Measurements from ENCODE around the gene PHKG2.

PHKG2 gene

DNA sequence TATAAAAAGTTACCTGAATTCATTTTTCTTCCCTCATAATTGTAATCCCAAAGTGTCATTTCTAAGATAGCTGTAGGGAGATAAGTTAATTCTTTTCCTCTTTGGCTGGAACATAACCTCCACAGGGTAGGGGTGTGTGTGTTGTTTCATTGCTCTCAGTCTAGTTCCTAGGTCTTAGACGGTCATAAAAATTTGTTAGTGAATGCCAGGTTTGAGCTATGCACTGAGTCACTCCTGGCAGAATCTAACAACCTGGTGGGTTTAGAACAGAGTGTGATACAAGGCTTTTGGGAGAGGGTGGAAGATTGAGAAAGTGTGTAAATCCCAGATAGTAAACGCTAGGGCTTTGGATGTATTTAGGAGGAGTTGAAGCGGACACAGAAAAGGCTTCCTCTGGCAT is 894 bp upstream of the PHKG2 start:
- Histone ChIP-seq H3K79me2 (ENCODE audit: low read length) (peaks cover 24% of the 10 kb centered on the region), H2AFZ (ENCODE audit: low read length) (peak overlapping the region; percentile 88), H3K4me1 (ENCODE audit: low read length) (no peaks in the 10 kb centered on the region), H3K9me3 (replicated peaks; ENCODE audit: insufficient read depth, low read length) (no peaks in the 10 kb centered on the region), H3K4me3 (ENCODE audit: low read length) (peak overlapping the region; percentile 68; the same call in 1 of the 2 replicates), H3K9ac (ENCODE audit: low read length) (peak overlapping the region; percentile 59; the same call in 1 of the 2 replicates), H3F3A (ENCODE audit: insufficient read depth, low read length) (peaks cover 12% of the 10 kb centered on the region), H3K27ac (ENCODE audit: low read length) (peak overlapping the region; percentile 22; the same call in 1 of the 2 replicates), H3K4me2 (ENCODE audit: low read depth, low read length) (peak overlapping the region; percentile 83; the same call in 1 of the 2 replicates), H3K9me2 (replicated peaks; ENCODE audit: insufficient read depth, low read length) (no peaks in the 10 kb centered on the region), H3K27me3 (replicated peaks; ENCODE audit: insufficient read depth, low read length) (no peaks in the 10 kb centered on the region), H4K20me1 (ENCODE audit: insufficient read depth, low read length) (no peaks in the 10 kb centered on the region), H3K36me3 (replicated peaks; ENCODE audit: insufficient read depth, low read length) (no peaks in the 10 kb centered on the region)
- DNase-seq: peak; percentile 7
- no peak for TF ChIP-seq EZH2phosphoT487 (IDR thresholded peaks at IDR 0.05; ENCODE audit: low read length)
- TF ChIP-seq, protein P1, sequence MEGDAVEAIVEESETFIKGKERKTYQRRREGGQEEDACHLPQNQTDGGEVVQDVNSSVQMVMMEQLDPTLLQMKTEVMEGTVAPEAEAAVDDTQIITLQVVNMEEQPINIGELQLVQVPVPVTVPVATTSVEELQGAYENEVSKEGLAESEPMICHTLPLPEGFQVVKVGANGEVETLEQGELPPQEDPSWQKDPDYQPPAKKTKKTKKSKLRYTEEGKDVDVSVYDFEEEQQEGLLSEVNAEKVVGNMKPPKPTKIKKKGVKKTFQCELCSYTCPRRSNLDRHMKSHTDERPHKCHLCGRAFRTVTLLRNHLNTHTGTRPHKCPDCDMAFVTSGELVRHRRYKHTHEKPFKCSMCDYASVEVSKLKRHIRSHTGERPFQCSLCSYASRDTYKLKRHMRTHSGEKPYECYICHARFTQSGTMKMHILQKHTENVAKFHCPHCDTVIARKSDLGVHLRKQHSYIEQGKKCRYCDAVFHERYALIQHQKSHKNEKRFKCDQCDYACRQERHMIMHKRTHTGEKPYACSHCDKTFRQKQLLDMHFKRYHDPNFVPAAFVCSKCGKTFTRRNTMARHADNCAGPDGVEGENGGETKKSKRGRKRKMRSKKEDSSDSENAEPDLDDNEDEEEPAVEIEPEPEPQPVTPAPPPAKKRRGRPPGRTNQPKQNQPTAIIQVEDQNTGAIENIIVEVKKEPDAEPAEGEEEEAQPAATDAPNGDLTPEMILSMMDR (IDR thresholded peaks at IDR 0.05; ENCODE audit: low read length): no peak
- TF ChIP-seq EZH2 (optimal IDR thresholded peaks at IDR 0.05; ENCODE audit: low read depth, low read length): no peak

DNA sequence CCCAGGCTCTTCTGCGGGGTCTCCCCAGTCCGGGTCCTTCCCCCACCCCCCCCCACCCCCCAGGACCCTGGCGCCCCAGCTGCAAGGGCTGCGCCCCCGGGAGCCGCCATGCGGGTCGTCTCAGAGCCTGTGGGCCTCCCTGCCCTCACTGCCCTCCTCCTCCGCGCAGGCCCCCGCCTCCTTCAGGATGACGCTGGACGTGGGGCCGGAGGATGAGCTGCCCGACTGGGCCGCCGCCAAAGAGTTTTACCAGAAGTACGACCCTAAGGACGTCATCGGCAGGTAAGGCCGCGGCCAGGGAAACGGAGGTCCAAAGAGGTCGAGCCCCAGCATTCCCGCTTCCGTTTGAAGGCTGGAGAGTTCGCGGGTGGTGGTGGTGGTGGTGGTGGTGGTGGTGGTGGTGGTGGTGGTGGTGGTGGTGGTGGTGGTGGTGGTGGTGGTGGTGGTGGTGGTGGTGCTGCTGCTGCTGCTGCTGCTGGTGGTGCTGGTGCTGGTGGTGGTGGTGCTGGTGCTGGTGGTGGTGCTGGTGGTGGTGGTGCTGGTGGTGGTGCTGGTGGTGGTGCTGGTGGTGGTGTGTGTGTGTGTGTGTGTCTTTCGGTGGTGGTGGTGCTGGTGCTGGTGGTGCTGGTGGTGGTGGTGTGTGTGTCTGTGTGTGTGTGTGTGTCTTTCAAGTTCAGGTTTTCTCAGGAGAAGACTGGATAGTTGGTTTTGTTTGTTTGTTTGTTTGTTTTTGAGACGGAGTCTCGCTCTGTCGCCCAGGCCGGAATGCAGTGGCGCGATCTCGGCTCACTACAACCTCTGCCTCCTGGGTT is 615 bp downstream of the PHKG2 start:
- Histone ChIP-seq H3K79me2 (ENCODE audit: low read length) (peaks cover 24% of the 10 kb centered on the region), H3K27me3 (replicated peaks; ENCODE audit: insufficient read depth, low read length) (no peaks in the 10 kb centered on the region), H4K20me1 (ENCODE audit: insufficient read depth, low read length) (no peaks in the 10 kb centered on the region), H3K9ac (ENCODE audit: low read length) (peak overlapping the region; percentile 59; the same call in 1 of the 2 replicates), H3K4me3 (ENCODE audit: low read length) (peak overlapping the region; percentile 68), H3K4me2 (ENCODE audit: low read depth, low read length) (peak overlapping the region; percentile 33; the same call in 1 of the 2 replicates), H3K36me3 (replicated peaks; ENCODE audit: insufficient read depth, low read length) (no peaks in the 10 kb centered on the region), H3K27ac (ENCODE audit: low read length) (no peak overlapping the region), H2AFZ (ENCODE audit: low read length) (no peak overlapping the region), H3F3A (ENCODE audit: insufficient read depth, low read length) (peaks cover 12% of the 10 kb centered on the region), H3K9me2 (replicated peaks; ENCODE audit: insufficient read depth, low read length) (no peaks in the 10 kb centered on the region), H3K9me3 (replicated peaks; ENCODE audit: insufficient read depth, low read length) (no peaks in the 10 kb centered on the region), H3K4me1 (ENCODE audit: low read length) (no peaks in the 10 kb centered on the region)
- peak; percentile 21 for DNase-seq
- TF ChIP-seq, protein P1 (IDR thresholded peaks at IDR 0.05; ENCODE audit: low read length): no peak
- TF ChIP-seq EZH2 (optimal IDR thresholded peaks at IDR 0.05; ENCODE audit: low read depth, low read length): no peak
- TF ChIP-seq EZH2phosphoT487 (IDR thresholded peaks at IDR 0.05; ENCODE audit: low read length): no peak

DNA sequence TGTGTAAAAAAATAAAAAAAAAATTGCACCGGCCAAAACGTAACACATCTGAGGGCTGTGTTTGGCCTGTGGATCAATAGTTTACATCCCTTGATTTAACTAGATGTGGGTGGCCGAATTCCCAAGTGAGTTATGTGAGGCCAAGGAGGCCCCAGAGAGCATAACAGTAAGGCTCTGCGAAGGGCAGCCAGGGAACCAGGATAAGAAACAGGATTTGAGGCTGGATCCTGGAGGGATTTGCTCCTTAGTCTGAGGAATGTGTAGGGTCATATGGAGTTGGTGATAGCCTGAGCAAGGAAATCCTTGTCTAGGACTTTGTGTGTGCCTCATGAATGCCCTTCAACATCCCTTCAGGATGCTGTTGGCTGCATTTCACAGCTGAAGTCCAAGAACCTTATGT is 2.0 kb downstream of the PHKG2 start:
- H3K27ac ChIP-seq (ENCODE audit: low read length): no peak overlapping the region
- TF ChIP-seq EZH2phosphoT487 (IDR thresholded peaks at IDR 0.05; ENCODE audit: low read length) (no peak), EZH2 (optimal IDR thresholded peaks at IDR 0.05; ENCODE audit: low read depth, low read length) (no peak)
- no peak overlapping the region for H3K4me2 ChIP-seq (ENCODE audit: low read depth, low read length)
- peaks cover 24% of the 10 kb centered on the region for H3K79me2 ChIP-seq (ENCODE audit: low read length)
- peaks cover 8% of the 10 kb centered on the region for H3F3A ChIP-seq (ENCODE audit: insufficient read depth, low read length)
- no peaks in the 10 kb centered on the region for H3K9me3 ChIP-seq (replicated peaks; ENCODE audit: insufficient read depth, low read length)
- no peak overlapping the region for H3K9ac ChIP-seq (ENCODE audit: low read length)
- H3K4me3 ChIP-seq (ENCODE audit: low read length): no peak overlapping the region
- no peak overlapping the region for H2AFZ ChIP-seq (ENCODE audit: low read length)
- no peaks in the 10 kb centered on the region for H3K27me3 ChIP-seq (replicated peaks; ENCODE audit: insufficient read depth, low read length)
- H3K4me1 ChIP-seq (ENCODE audit: low read length): no peaks in the 10 kb centered on the region
- no peak for DNase-seq
- H3K9me2 ChIP-seq (replicated peaks; ENCODE audit: insufficient read depth, low read length): no peaks in the 10 kb centered on the region
- no peaks in the 10 kb centered on the region for H4K20me1 ChIP-seq (ENCODE audit: insufficient read depth, low read length)
- no peaks in the 10 kb centered on the region for H3K36me3 ChIP-seq (replicated peaks; ENCODE audit: insufficient read depth, low read length)
